Sigmoid colon (tissue), 7 donors: ENCODE measurements around the gene BTNL2. TPM values are rescaled to one million over a fixed set of nuclear protein-coding genes. Genes with fewer than 3 reads are reported as not detected.

Experiments used
- DNase-seq: peaks from one replicate; pipeline ENCODE4 v3.0.0-alpha.2; 2019
- H3K27ac ChIP-seq, 4 donors: fragments of 200-600 bp; sonication (generic); one replicate each; pipeline ENCODE4 v1.5.1; 2016 to 2019; ENCODE audit warnings: mild to moderate bottlenecking in 1 of 4
- H3K27me3 ChIP-seq, 3 donors: fragments of 200-600 bp; sonication (generic); one replicate each; pipeline ENCODE4 v1.5.1; 2019; ENCODE audit warnings: mild to moderate bottlenecking in 1 of 3
- H3K36me3 ChIP-seq, 4 donors: fragments of 200-600 bp; sonication (generic); one replicate each; pipeline ENCODE4 v1.5.1; 2016 to 2019
- H3K4me1 ChIP-seq, 4 donors: fragments of 200-600 bp; sonication (generic); one replicate each; pipeline ENCODE4 v1.5.1; 2017 to 2019
- H3K4me3 ChIP-seq, 4 donors: fragments of 200-600 bp; sonication (generic); one replicate each; pipeline ENCODE4 v1.5.1; 2017 to 2019; ENCODE audit warnings: mild to moderate bottlenecking in 2 of 4, moderate library complexity in 1 of 4
- H3K9me3 ChIP-seq, 4 donors: fragments of 200-600 bp in 3 of 4; sonication (generic) in 3 of 4; one replicate each; pipeline versions ENCODE4 v1.5.1 to v1.6.1; 2013 to 2019
- EP300 ChIP-seq, 4 donors: sonication (generic); formaldehyde crosslinking; IDR thresholded peaks; one replicate each; pipeline ENCODE4 v1.6.1; 2017; ENCODE audit warnings: antibody characterized with exemption in 4 of 4
- POLR2A ChIP-seq, 2 donors: fragments of 450-650 bp; IDR thresholded peaks; one replicate each; pipeline ENCODE4 v1.6.1; 2016; ENCODE audit warnings: antibody characterized with exemption in 2 of 2, mild to moderate bottlenecking in 2 of 2, moderate library complexity in 2 of 2
- POLR2AphosphoS5 ChIP-seq, 4 donors: sonication (generic); formaldehyde crosslinking; IDR thresholded peaks; one replicate each; pipeline ENCODE4 v1.6.1; 2017; ENCODE audit warnings: antibody characterized with exemption in 4 of 4
- WGBS, 2 donors: extraction: QIAGEN DNeasy Blood & Tissue Kit; methylation state at CpG; one replicate each; pipeline ENCODE4 v1.1.7; 2013; 5-methylcytosine and 5-hydroxymethylcytosine counted together
- intact Hi-C: fragments of 100-400 bp; cut with DNase I; formaldehyde crosslinking; loops from one replicate; pipeline ENCODE4 v1.15.1; 2023
- polyA plus RNA-seq, 3 donors: library from polyadenylated mRNA; stranded (reverse); fragments of 200-250 nt; gene quantifications; one replicate each; pipeline ENCODE4 v1.2.3, GENCODE V29; 2013
- total RNA-seq, 4 donors: library from RNA; depleted of rRNA; stranded (reverse); fragments of >200 nt; gene quantifications; one replicate each; pipeline ENCODE4 v1.1.0, GENCODE V29; 2016
- TF ChIP-seq, protein P1 (sequence below), 4 experiments: fragments of 450-650 bp in 3 of 4; fragments of 200-600 bp in 1 of 4; IDR thresholded peaks; one replicate each; pipeline ENCODE4 v1.5.1; 2016 to 2019; ENCODE audit warnings: antibody characterized with exemption in 4 of 4, mild to moderate bottlenecking in 3 of 4, moderate library complexity in 2 of 4
- donor health status: healthy with polysubstance abuse.
- donor health status: Bipolar disorder and iron deficiency.
- donor health status: healthy.

BTNL2 gene
- total and polyA plus RNA-seq, 7 donors = not detected

GRCh38 chr6:32387589-32388340, 19.2 kb downstream of the BTNL2 start:
- H3K4me3 ChIP-seq = no peak overlapping the region
- TF ChIP-seq, protein P1, sequence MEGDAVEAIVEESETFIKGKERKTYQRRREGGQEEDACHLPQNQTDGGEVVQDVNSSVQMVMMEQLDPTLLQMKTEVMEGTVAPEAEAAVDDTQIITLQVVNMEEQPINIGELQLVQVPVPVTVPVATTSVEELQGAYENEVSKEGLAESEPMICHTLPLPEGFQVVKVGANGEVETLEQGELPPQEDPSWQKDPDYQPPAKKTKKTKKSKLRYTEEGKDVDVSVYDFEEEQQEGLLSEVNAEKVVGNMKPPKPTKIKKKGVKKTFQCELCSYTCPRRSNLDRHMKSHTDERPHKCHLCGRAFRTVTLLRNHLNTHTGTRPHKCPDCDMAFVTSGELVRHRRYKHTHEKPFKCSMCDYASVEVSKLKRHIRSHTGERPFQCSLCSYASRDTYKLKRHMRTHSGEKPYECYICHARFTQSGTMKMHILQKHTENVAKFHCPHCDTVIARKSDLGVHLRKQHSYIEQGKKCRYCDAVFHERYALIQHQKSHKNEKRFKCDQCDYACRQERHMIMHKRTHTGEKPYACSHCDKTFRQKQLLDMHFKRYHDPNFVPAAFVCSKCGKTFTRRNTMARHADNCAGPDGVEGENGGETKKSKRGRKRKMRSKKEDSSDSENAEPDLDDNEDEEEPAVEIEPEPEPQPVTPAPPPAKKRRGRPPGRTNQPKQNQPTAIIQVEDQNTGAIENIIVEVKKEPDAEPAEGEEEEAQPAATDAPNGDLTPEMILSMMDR (IDR thresholded peaks at IDR 0.05) = no peak
- TF ChIP-seq POLR2AphosphoS5 (IDR thresholded peaks at IDR 0.05) = no peak
- TF ChIP-seq POLR2A (IDR thresholded peaks at IDR 0.05) = no peak
- TF ChIP-seq EP300 (IDR thresholded peaks at IDR 0.05) = no peak
- no peaks in the 10 kb centered on the region for H3K36me3 ChIP-seq
- no peak for DNase-seq
- no peaks in the 10 kb centered on the region for H3K9me3 ChIP-seq
- WGBS, 2 donors = 36 to 58% methylated on average over 6 of the region's 6 CpGs
- H3K27me3 ChIP-seq = no peaks in the 10 kb centered on the region
- no peak overlapping the region for H3K27ac ChIP-seq
- intact Hi-C loops = no loop called here
- no peaks in the 10 kb centered on the region for H3K4me1 ChIP-seq

DNA sequence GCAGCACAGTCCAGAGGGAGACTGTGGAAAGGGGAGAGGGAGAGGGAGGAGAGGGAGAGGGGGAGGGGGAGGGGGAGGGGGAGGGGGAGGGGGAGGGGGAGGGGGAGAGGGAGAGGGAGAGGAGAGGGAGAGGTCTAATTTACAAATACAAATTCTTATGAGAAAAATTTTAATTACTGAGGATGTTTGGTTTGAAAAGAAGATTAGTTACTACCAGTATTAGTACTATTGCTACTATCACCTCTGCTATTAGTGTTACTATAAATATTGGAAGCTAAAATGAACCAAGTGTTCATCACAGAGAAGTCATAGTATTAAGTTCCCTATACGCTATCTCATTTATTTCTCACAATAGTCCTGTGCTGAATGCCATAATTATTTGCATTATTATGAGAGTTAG, 20.9 kb downstream of the BTNL2 start:
- 96 to 97% methylated on average over 1 of the region's 1 CpG for WGBS, 2 donors
- H3K27ac ChIP-seq = no peak overlapping the region
- no peak overlapping the region for H3K4me3 ChIP-seq
- H3K4me1 ChIP-seq = no peaks in the 10 kb centered on the region
- TF ChIP-seq POLR2A (IDR thresholded peaks at IDR 0.05) = no peak
- TF ChIP-seq EP300 (IDR thresholded peaks at IDR 0.05) = no peak
- TF ChIP-seq, protein P1 (IDR thresholded peaks at IDR 0.05) = no peak
- TF ChIP-seq POLR2AphosphoS5 (IDR thresholded peaks at IDR 0.05) = no peak
- intact Hi-C loops = no loop called here
- H3K36me3 ChIP-seq = no peaks in the 10 kb centered on the region
- DNase-seq = no peak
- no peaks in the 10 kb centered on the region for H3K9me3 ChIP-seq
- H3K27me3 ChIP-seq = no peaks in the 10 kb centered on the region

- Histone ChIP-seq H3K27ac (no peak overlapping the region), H3K36me3 (no peaks in the 10 kb centered on the region), H3K9me3 (no peaks in the 10 kb centered on the region), H3K4me3 (no peak overlapping the region), H3K27me3 (no peaks in the 10 kb centered on the region), H3K4me1 (no peaks in the 10 kb centered on the region)
- no peak for DNase-seq
- intact Hi-C loops = no loop called here
- 35 to 86% methylated on average over 1 of the region's 1 CpG for WGBS, 2 donors
- TF ChIP-seq, protein P1 (IDR thresholded peaks at IDR 0.05) = no peak
- TF ChIP-seq POLR2A (IDR thresholded peaks at IDR 0.05) = no peak
- TF ChIP-seq EP300 (IDR thresholded peaks at IDR 0.05) = no peak
- TF ChIP-seq POLR2AphosphoS5 (IDR thresholded peaks at IDR 0.05) = no peak
These were observed 24.1 kb downstream of the BTNL2 start for GRCh38 chr6:32382757-32383420.

GRCh38 chr6:32379545-32379944, 27.4 kb downstream of the BTNL2 start:
- no peak for DNase-seq
- no peaks in the 10 kb centered on the region for H3K36me3 ChIP-seq
- no peak overlapping the region for H3K27ac ChIP-seq
- H3K9me3 ChIP-seq = no peaks in the 10 kb centered on the region
- no peaks in the 10 kb centered on the region for H3K4me1 ChIP-seq
- H3K4me3 ChIP-seq = no peak overlapping the region
- intact Hi-C loops = no loop called here
- no peaks in the 10 kb centered on the region for H3K27me3 ChIP-seq
- WGBS, 2 donors = 80 to 88% methylated on average over 2 of the region's 2 CpGs
- TF ChIP-seq EP300 (IDR thresholded peaks at IDR 0.05) = no peak
- TF ChIP-seq, protein P1 (IDR thresholded peaks at IDR 0.05) = no peak
- no peak for TF ChIP-seq POLR2AphosphoS5 (IDR thresholded peaks at IDR 0.05)
- TF ChIP-seq POLR2A (IDR thresholded peaks at IDR 0.05) = no peak
